Skeletal muscle tissue (tissue), 4 donors: ENCODE measurements around the gene MRPL12. TPM values are rescaled to one million over a fixed set of nuclear protein-coding genes. Genes with fewer than 3 reads are reported as not detected.
A peak's percentile ranks its signal among the peaks of the same experiment; 100 is the strongest.
"Not testable (repeated sequence)": the region's sequence is repeated elsewhere in the genome, so short reads cannot be mapped to it uniquely, and the experiment has no call there.

Experiments used
- H3K27ac ChIP-seq: one replicate; pipeline ENCODE4 v1.7.0; 2013; ENCODE audit warnings: mild to moderate bottlenecking, low read depth, low read length, inconsistent platforms
- H3K27me3 ChIP-seq, 3 donors: one replicate each; pipeline ENCODE4 v1.7.0; 2013; ENCODE audit warnings: low read length in 3 of 3; ENCODE audit not compliant: control insufficient read depth in 3 of 3, insufficient read depth in 3 of 3
- H3K36me3 ChIP-seq, 3 donors: one replicate each; pipeline ENCODE4 v1.7.0; 2013; ENCODE audit warnings: low read length in 3 of 3; ENCODE audit not compliant: control insufficient read depth in 3 of 3, insufficient read depth in 3 of 3
- H3K4me1 ChIP-seq, 3 donors: one replicate each; pipeline ENCODE4 v1.7.0; 2013; ENCODE audit warnings: low read length in 3 of 3, mild to moderate bottlenecking in 3 of 3; ENCODE audit not compliant: control insufficient read depth in 3 of 3, insufficient read depth in 3 of 3
- H3K4me3 ChIP-seq, 3 donors: one replicate each; pipeline ENCODE4 v1.7.0; 2013; ENCODE audit warnings: low read length in 3 of 3
- H3K9ac ChIP-seq, 3 donors: one replicate each; pipeline ENCODE4 v1.7.0; 2013; ENCODE audit warnings: low read length in 3 of 3, mild to moderate bottlenecking in 3 of 3, moderate library complexity in 2 of 3, low read depth in 1 of 3
- H3K9me3 ChIP-seq, 3 donors: one replicate each; pipeline ENCODE4 v1.7.0; 2013; ENCODE audit warnings: low read length in 3 of 3; ENCODE audit not compliant: control insufficient read depth in 3 of 3
- total RNA-seq: library from RNA; depleted of rRNA; stranded (reverse); fragments of >200 nt; gene quantifications from one replicate; pipeline ENCODE4 v1.2.3, GENCODE V29; 2014
- donor health status: Osteomylitis.

The MRPL12 gene
- total RNA-seq, 1 donor from 2014 or later, result 4.7 TPM

DNA sequence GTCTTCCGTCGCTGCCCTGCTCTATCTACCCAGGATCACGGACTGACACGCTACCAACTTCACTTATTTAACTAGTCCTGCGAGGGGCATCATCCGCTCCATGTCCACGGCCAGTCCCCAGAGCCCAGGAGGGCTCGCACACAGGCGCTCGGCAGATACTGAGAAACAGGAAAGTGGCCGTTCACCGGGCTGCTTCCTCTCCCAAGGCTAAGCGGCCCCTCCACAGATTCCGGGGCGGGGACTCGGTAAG is 37.1 kb upstream of the MRPL12 start:
- H3K36me3 ChIP-seq, result peaks cover 9 to 18% (median 14%) of the 10 kb centered on the region in 3 donors
- H3K4me3 ChIP-seq, result peak overlapping the region; percentile 80 to 91 (median 91)
- peak overlapping the region; percentile 83 to 92 (median 92) for H3K9ac ChIP-seq
- H3K9me3 ChIP-seq, result no peaks in the 10 kb centered on the region
- H3K27me3 ChIP-seq, result no peaks in the 10 kb centered on the region
- peak overlapping the region; percentile 70 for H3K27ac ChIP-seq
- peaks cover 16 to 33% (median 21%) of the 10 kb centered on the region in 3 donors for H3K4me1 ChIP-seq

GRCh38 chr17:81666342-81667191 is 36.6 kb upstream of the MRPL12 start, which contains the start of the genes CCDC137 and OXLD1:
Gene CCDC137, plus strand, starts transcription at chr17:81666737. Its CDS starts 30 bp downstream, at chr17:81666767.
Gene OXLD1, minus strand, starts transcription at chr17:81666605. Its CDS starts 28 bp downstream, at chr17:81666577.
- Histone ChIP-seq H3K27me3 (no peaks in the 10 kb centered on the region), H3K36me3 (peaks cover 9 to 19% (median 18%) of the 10 kb centered on the region in 3 donors), H3K9ac (peak within 1 kb of the TSS; percentile 83 to 92 (median 92)), H3K9me3 (no peaks in the 10 kb centered on the region), H3K27ac (peak within 1 kb of the TSS; percentile 70), H3K4me3 (peak within 1 kb of the TSS; percentile 80 to 91 (median 91)), H3K4me1 (peaks cover 16 to 33% (median 21%) of the 10 kb centered on the region in 3 donors)

DNA sequence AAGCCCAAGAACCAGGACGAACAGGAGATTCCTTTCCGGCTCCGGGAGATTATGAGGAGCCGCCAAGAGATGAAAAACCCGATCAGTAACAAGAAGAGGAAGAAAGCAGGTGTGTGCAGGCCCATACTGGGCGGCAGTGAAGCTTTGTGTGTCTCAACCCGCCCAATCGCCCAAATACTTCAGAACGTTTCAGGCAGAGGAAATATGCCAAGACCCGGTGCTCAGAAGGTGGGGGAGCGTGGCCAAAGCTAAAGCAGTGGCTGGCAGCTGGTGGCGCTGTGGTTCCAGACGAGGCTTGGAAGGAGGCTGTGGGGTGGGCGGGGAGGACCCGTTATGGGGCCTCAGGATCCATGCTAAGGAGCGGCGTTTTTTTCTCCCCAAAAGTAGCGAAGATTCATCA is 35.4 kb upstream of the MRPL12 start:
- Histone ChIP-seq H3K27me3 (no peaks in the 10 kb centered on the region), H3K4me3 (no peak overlapping the region), H3K4me1 (peaks cover 16 to 33% (median 21%) of the 10 kb centered on the region in 3 donors), H3K9me3 (no peaks in the 10 kb centered on the region), H3K9ac (no peak overlapping the region), H3K36me3 (peaks cover 21 to 31% (median 29%) of the 10 kb centered on the region in 3 donors), H3K27ac (no peak overlapping the region)

DNA sequence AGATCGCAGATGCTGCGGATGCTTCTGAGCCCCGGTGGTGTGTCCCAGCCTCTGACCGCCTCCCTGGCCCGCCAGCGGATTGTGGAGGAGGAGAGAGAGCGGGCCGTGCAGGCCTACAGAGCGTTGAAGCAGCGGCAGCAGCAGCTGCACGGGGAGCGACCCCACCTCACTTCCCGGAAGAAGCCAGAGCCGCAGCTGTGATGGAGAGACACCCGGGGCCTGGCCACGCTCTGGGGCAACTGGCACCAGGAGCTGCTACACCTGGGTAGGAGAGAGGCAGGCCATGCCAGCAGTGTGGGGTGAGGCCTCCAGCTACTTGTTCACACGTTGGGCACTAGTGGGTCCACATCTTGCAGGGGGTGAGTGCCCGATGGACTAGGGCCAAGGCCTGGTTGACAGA is 30.7 kb upstream of the MRPL12 start:
- H3K9me3 ChIP-seq, result no peaks in the 10 kb centered on the region
- peaks cover 20 to 35% (median 31%) of the 10 kb centered on the region in 3 donors for H3K36me3 ChIP-seq
- no peaks in the 10 kb centered on the region for H3K27me3 ChIP-seq
- no peak overlapping the region for H3K27ac ChIP-seq
- H3K4me1 ChIP-seq, result peaks cover 4 to 13% (median 7%) of the 10 kb centered on the region in 3 donors
- H3K4me3 ChIP-seq, result no peak overlapping the region
- H3K9ac ChIP-seq, result peak overlapping the region in 1 of 3 donors; percentile 8

- Histone ChIP-seq H3K36me3 (peaks cover 20 to 35% (median 31%) of the 10 kb centered on the region in 3 donors), H3K9me3 (no peaks in the 10 kb centered on the region), H3K27ac (no peak overlapping the region), H3K4me1 (peaks cover 1 to 9% (median 4%) of the 10 kb centered on the region in 3 donors), H3K27me3 (no peaks in the 10 kb centered on the region), H3K9ac (no peak overlapping the region), H3K4me3 (no peak overlapping the region)
Observed at GRCh38 chr17:81672954-81673353, 30.2 kb upstream of the MRPL12 start.

DNA sequence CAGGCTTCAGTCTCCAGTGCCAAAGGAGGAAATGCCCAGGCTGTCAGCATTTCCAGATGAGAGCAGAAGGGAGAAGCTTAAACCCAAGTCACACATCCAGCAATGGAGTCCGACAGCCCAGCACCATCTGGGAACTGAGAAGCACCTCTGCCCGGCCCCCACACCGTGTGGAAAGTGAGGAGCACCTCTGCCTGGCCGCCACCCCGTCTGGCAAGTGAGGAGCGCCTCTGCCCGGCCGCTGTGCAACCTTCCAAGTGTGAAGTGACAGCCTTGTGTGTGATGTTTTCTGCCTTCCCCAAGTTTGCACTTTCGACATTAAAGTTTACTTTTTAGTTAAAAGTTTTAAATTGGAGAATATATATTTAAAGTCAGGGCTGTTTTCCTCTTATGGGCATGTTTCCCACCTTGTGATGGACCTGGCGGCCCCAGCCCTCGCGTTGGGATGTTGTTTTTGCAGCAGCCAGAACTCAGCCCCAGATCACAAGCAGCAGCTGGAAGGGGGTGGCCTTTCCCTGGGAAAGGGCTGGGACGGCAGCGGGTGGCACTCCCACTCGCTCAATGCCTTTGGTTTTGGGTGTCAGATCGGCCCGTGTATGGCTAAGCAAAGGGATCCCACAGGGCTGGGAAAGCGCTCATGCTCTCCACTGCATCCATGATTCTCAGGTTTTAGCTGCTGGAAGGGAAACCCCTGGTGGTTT is 29.5 kb upstream of the MRPL12 start:
- Histone ChIP-seq H3K27me3 (no peaks in the 10 kb centered on the region), H3K36me3 (peaks cover 20 to 35% (median 27%) of the 10 kb centered on the region in 3 donors), H3K4me1 (peaks cover 0 to 7% (median 0%) of the 10 kb centered on the region in 3 donors), H3K4me3 (no peak overlapping the region), H3K27ac (no peak overlapping the region), H3K9me3 (no peaks in the 10 kb centered on the region), H3K9ac (peak overlapping the region in 1 of 3 donors; percentile 25)

DNA sequence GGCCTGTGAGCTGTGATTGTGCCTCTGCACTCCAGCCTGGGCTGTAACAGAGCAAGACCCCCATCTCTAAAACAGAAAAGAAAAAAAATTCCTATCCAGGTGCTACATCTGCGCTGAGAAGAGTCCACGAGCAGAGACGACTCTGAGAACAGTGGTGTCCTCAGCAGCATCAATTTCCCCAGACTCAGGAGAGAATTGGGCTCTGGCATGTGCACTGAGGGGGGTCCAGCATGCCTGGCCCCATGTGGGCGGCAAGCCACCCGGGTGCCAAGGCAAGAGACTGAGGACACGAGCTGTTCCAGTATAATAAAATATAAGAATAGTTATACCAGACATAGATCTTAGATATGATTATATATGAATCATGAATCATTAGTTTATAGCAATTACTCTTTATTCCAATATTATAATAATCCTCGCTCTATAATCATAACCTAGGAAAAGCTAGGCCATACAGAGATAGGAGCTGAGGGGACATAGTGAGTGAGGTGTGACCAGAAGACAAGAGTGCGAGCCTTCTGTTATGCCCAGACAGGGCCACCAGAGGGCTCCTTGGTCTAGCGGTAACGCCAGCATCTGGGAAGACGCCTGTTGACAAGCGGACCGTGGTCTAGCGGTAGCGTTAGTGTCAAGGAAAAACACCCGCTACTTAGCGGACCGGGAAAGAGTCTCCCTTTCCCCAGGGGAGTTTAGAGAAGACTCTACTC is 27.5 kb upstream of the MRPL12 start:
- H3K27me3 ChIP-seq, H3K9me3 ChIP-seq, H3K4me3 ChIP-seq, H3K27ac ChIP-seq, H3K4me1 ChIP-seq: not testable (repeated sequence)
- Histone ChIP-seq H3K36me3 (peaks cover 16 to 25% (median 19%) of the 10 kb centered on the region in 3 donors), H3K9ac (peak overlapping the region in 1 of 3 donors; percentile 8)

GRCh38 chr17:81676906-81677305 is 26.3 kb upstream of the MRPL12 start:
- Histone ChIP-seq H3K4me3 (no peak overlapping the region), H3K4me1 (peaks cover 0 to 12% (median 6%) of the 10 kb centered on the region in 3 donors), H3K27ac (no peak overlapping the region), H3K9ac (no peak overlapping the region), H3K9me3 (no peaks in the 10 kb centered on the region), H3K27me3 (no peaks in the 10 kb centered on the region), H3K36me3 (peaks cover 15 to 18% (median 16%) of the 10 kb centered on the region in 3 donors)

DNA sequence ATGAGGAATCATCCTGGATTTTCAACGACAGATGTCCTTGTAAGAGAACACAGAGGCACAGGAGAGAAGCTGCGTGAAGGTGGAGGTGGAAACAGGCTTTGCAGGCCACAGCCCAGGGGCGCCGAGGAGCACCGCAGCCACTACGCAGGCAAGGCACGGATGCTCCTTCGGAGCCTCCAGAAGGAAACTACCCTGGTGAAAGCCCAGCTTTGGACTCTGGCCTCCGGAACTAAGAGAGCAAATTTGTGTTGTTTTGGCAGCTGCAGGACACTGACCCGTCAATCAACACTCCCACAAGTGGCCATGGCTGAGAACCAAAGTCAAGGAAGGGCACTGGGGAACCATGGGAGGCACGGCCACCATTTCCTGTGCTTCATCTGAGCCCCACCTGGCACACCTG is 23.0 kb upstream of the MRPL12 start:
- no peak overlapping the region for H3K4me3 ChIP-seq
- H3K27me3 ChIP-seq, result no peaks in the 10 kb centered on the region
- peaks cover 19 to 34% (median 24%) of the 10 kb centered on the region in 3 donors for H3K4me1 ChIP-seq
- H3K9ac ChIP-seq, result peak overlapping the region in 1 of 3 donors; percentile 54
- H3K27ac ChIP-seq, result no peak overlapping the region
- H3K9me3 ChIP-seq, result no peaks in the 10 kb centered on the region
- peaks cover 0 to 5% (median 2%) of the 10 kb centered on the region in 3 donors for H3K36me3 ChIP-seq
